GM12873 (cell line): Measurements from ENCODE around the gene WNT9B.

Experiments used
- CTCF ChIP-seq: IDR thresholded peaks from 2 replicates; pipeline ENCODE4 v1.5.1; 2012; ENCODE audit warnings: low read depth, mild to moderate bottlenecking, moderate library complexity, low read length, control low read depth; ENCODE audit not compliant: insufficient read depth; ENCODE audit errors: missing control alignments

The WNT9B gene

DNA sequence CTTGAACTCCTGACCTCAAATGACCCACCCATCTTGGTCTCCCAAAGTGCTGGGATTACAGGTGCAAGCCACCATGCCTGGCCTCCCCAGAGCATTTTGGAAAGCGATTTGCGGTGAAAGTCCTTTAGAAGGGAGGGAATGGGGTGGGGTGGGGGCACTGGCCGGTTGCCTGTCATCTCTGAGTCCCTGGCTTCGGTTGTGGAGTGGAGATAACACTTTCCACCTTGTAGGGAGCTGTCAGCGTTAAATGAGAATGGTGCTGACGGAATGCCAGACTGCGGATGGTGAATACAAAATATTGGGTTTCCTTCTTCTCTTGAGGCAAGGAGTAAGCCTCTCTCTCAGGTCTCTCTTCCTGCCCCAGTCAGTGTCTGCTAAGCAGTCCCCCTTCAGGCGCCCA is 27.7 kb upstream of the WNT9B start:
- TF ChIP-seq CTCF = no peak

DNA sequence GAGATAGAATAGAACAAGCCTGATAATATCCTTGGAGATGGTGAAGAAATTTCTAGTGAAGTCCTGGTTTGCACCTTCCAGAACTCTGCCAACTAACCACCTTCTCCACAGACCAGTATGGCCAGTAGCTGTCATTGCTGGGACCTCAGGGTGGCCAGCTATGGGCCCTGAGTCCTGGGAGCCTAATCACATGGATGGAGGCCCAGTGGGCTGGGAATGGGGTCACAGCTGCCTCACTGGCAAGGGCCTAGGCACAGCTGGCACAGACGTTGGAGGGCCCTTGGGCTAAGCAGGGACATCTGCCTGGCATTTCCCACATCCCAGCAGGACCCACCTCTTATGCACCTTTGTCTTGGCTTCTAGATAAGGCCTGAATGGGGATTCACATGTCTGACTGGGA is 25.3 kb upstream of the WNT9B start:
- TF ChIP-seq CTCF = no peak

- no peak for TF ChIP-seq CTCF
These were observed 24.1 kb upstream of the WNT9B start for GRCh38 chr17:46827274-46827673.

GRCh38 chr17:46831573-46832330 is 19.6 kb upstream of the WNT9B start:
- TF ChIP-seq CTCF = no peak

GRCh38 chr17:46832331-46832821 is 19.0 kb upstream of the WNT9B start:
- TF ChIP-seq CTCF = no peak

DNA sequence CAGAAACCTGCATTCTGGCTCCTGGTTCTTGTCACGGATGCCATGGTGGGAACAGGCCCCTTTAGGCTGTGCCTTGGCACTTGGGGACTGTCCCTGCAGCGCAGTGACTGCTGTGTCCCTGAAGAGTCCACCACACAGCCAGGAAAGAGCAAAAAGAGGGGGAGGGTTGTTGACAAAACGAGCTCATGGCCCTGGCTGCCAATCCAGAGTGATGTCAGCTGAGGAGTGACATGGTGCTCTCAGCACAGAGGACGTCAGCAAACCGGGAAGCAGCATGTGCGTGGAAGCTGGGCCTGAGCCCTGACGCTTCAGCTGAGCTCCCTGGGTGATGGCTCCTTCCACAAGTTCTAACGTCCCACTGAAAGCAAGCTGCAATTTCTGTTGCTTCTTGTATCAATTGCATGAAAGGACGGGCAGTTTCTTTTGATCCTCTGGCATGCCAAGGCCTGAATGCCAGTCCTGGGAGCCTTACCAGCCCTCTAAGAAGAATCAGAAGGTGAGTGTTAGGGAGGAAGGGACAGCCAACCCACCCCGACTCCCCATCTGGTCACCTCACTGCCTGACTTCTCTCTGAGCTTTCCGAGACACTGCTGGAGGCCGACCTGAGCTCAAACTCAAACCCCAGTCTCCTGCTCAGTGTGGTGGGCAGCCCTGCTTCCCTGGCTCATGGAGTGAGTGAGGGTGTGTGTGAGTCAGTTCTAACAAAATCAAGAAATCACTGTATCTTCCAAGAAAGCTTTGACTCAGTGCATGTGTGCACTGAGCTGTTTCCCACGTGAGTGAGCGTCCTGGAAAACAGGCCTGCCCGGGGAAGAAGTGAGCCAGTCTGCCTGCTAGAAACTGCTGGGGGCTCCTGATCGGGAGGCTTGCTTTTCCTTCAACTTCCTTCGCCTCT is 18.2 kb upstream of the WNT9B start:
- TF ChIP-seq CTCF = no peak

DNA sequence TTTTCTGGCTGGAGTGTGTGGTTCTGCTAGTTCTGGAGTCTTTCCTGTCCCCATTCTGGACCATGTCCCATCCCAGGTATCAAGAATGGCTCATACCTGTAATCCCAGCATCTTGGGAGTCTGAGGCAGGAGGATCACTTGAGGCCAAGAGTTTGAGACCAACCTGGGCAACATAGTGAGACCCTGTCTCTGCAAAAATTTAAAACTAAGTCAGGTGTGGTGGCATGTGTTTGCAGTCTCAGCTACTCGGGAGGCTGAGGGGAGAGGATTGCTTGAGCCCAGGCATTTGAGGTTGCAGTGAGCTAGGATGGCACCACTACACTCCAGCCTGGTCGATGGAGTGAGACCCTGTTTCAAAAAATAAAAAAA is 17.6 kb upstream of the WNT9B start:
- no peak for TF ChIP-seq CTCF
